WERI-Rb-1 (cell line): ENCODE measurements around the gene SNCB.

Experiments
- DNase-seq: peaks from one replicate; pipeline ENCODE4 v3.0.0-alpha.2; 2020
- H3K27ac ChIP-seq: fragments of 250-450 bp; sonication (Bioruptor Pico); 2 replicates; pipeline ENCODE4 v1.5.1; 2020; ENCODE audit warnings: mild to moderate bottlenecking, moderate library complexity
- H3K27me3 ChIP-seq: fragments of 250-450 bp; sonication (Bioruptor Pico); 2 replicates; pipeline ENCODE4 v1.5.1; 2021; ENCODE audit warnings: mild to moderate bottlenecking, low read depth, moderate library complexity; ENCODE audit not compliant: insufficient read depth, severe bottlenecking
- H3K36me3 ChIP-seq: fragments of 250-450 bp; sonication (Bioruptor Pico); 2 replicates; pipeline ENCODE4 v1.5.1; 2020; ENCODE audit warnings: mild to moderate bottlenecking, moderate library complexity
- H3K4me3 ChIP-seq: 2 replicates; pipeline ENCODE4 v1.5.1; 2011; ENCODE audit warnings: low read depth, mild to moderate bottlenecking, control low read depth, low read length
- H3K9me3 ChIP-seq: fragments of 250-450 bp; sonication (Bioruptor Pico); 2 replicates; pipeline ENCODE4 v1.5.1; 2021; ENCODE audit warnings: mild to moderate bottlenecking, moderate library complexity; ENCODE audit not compliant: severe bottlenecking
- TF ChIP-seq, protein P1 (sequence below): IDR thresholded peaks from 2 replicates; pipeline ENCODE4 v1.5.1; 2011; ENCODE audit warnings: low read depth, mild to moderate bottlenecking, control low read depth, inconsistent platforms, low read length

Gene SNCB

DNA sequence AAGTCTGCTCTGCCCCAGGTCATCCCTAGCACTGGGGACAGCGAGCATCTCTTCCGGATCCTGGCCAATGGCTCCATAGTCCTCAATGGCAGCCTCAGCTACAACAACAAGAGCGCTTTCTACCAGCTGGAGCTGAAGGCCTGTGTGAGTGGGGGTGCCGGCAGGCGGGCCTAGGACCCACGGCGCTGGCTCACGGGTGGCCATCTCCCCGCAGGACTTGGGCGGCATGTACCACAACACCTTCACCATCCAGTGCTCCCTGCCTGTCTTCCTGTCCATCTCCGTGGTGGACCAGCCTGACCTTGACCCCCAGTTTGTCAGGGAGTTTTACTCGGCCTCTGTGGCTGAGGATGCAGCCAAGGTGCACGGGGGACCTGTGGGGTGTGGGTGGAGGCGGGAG lies 55.3 kb downstream of the SNCB start:
- H3K27ac ChIP-seq: no peak overlapping the region

DNA sequence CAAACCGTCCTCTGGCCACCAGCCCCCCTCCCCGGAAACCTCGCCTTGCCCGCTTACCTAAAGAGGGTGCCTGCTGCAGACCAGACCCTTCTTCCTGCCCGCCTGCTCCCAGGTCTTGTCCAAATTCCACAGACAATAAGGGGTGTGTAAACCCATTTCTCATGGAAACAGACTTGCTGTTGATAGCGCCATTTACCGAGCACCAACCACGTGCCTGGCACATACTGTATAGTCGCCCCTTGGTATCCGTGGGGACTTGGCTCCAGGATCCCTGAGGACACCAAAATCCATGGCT lies 56.1 kb downstream of the SNCB start:
- Histone ChIP-seq H3K36me3 (no peaks in the 10 kb centered on the region), H3K27me3 (no peaks in the 10 kb centered on the region), H3K27ac (no peak overlapping the region), H3K9me3 (no peaks in the 10 kb centered on the region), H3K4me3 (no peak overlapping the region)
- no peak for DNase-seq
- TF ChIP-seq, protein P1, sequence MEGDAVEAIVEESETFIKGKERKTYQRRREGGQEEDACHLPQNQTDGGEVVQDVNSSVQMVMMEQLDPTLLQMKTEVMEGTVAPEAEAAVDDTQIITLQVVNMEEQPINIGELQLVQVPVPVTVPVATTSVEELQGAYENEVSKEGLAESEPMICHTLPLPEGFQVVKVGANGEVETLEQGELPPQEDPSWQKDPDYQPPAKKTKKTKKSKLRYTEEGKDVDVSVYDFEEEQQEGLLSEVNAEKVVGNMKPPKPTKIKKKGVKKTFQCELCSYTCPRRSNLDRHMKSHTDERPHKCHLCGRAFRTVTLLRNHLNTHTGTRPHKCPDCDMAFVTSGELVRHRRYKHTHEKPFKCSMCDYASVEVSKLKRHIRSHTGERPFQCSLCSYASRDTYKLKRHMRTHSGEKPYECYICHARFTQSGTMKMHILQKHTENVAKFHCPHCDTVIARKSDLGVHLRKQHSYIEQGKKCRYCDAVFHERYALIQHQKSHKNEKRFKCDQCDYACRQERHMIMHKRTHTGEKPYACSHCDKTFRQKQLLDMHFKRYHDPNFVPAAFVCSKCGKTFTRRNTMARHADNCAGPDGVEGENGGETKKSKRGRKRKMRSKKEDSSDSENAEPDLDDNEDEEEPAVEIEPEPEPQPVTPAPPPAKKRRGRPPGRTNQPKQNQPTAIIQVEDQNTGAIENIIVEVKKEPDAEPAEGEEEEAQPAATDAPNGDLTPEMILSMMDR: no peak

More for the DNA sequence above, 55.3 kb downstream of the SNCB start:
- Histone ChIP-seq H3K4me3 (no peak overlapping the region), H3K27me3 (no peaks in the 10 kb centered on the region), H3K36me3 (no peaks in the 10 kb centered on the region), H3K9me3 (no peaks in the 10 kb centered on the region)
- DNase-seq: no peak
- TF ChIP-seq, protein P1: no peak

DNA sequence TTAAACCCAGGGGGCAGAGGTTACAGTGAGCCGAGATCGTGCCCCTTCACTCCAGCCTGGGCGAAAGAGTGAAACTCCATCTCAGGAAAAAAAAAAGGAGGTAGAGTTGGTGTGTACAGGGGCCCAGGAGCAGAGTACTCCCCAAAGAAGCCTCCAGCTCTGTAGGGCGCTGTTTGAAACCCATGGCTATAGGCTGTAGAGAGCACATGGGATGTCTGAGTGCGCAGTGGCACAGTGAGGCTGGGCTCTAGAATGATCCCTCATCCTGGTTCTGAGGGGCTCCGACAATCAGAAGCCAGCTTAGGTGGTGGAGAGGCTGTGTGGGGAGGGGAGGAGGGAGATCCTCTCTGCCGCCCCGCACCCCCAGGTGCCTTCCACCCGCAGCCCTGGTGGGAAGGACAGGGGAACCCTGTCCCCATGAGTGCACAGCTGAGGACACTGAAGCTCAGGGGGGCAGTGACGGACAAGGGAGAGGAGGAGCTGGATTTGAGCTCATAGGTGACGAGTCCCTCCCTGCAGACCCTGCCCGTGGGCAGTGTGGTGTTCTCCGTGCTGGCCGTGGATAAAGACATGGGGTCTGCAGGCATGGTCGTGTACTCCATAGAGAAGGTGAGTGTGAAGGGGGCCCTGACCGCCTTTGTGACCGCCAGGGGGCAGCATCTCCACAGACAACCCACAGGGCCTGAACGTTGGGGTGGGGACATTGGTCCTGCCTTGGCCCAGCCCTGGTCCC lies 56.6 kb downstream of the SNCB start:
- TF ChIP-seq, protein P1: peak; percentile 97
- Histone ChIP-seq H3K9me3 (no peaks in the 10 kb centered on the region), H3K4me3 (no peak overlapping the region), H3K36me3 (no peaks in the 10 kb centered on the region), H3K27ac (no peak overlapping the region), H3K27me3 (no peaks in the 10 kb centered on the region)
- DNase-seq: peak; percentile 82
